Measurements from ENCODE around the gene GPD2.

DNA sequence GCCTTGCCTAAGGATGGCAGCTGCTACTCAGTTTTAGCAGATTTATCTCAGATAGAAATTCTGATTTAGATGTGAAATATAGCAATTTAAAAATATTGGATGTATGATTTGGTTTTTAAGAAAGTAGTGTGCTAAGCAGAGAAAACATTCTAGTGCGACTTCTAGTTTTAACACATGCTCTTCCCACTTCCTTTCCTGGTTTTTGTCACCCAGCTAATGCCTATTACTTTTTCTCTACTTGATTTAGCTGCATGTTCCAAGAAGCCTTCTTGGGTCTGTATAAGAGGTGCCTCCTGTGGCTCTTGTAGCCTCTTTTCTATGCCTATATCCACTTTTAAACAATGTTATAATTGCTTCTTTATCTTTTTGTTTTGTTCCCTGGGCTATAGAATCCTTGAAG is 53.0 kb downstream of the GPD2 start:
- no peak for TF ChIP-seq CTCF (IDR thresholded peaks at IDR 0.05)
- TF ChIP-seq POLR2A (IDR thresholded peaks at IDR 0.05), result no peak
